Activated CD4-positive, alpha-beta T cell treated with anti-CD3 and anti-CD28 coated beads, Interleukin-2, amount 50 U/mL, for 16 hours (primary cell): ENCODE measurements around the gene LRFN2.
A peak's percentile ranks its signal among the peaks of the same experiment; 100 is the strongest.

ENCODE experiments used
- DNase-seq: peaks from one replicate; pipeline ENCODE4 v3.0.0-alpha.2; 2020

The LRFN2 gene

DNA sequence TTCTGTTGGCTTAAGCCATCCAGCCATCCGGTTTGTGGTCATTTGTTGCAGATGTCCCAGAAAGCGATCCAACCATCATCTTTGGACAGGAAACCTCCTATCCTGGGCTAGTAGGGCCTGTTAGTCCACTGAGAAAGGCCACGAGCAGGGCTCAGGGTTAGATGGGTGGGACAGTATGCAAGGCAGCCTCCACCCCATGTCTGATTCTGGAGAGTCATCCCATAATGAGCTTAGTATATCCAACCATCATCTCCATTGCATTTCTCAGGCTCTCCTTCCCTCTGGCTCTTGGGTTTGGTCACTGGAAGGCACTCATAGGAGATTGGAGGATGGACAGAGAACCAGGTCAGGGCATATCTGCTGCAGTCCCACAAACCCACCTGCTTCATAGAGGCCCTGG lies 117.8 kb downstream of the LRFN2 start:
- DNase-seq, result no peak

DNA sequence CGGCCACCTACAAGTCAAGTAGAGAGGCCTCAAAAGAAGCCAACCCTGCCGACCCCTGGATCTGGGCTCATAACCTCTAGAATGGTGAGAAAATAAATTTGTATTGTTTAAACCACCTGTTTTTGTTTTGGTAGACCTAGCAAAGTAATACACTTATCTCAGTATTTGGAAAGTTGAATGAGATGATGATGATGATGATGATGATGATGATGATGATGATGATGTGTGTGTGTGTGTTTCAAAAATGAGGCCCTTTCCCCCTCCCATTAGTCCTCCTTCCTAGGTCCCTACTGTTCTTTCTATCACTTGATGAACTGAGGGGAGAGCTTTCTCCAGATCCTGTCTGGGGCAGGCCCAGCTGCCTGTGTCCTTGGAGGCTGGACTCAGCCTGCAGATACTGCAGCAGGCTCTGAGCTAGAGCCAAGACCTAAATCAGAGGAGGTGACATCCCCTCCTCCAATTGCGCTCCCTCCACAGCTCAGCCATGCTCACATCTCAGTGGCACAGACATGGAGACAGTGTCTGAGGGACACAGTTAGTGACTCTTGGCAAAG lies 120.1 kb downstream of the LRFN2 start:
- no peak for DNase-seq

- DNase-seq, result no peak
Observed at GRCh38 chr6:40461643-40462042, 125.5 kb downstream of the LRFN2 start.

DNA sequence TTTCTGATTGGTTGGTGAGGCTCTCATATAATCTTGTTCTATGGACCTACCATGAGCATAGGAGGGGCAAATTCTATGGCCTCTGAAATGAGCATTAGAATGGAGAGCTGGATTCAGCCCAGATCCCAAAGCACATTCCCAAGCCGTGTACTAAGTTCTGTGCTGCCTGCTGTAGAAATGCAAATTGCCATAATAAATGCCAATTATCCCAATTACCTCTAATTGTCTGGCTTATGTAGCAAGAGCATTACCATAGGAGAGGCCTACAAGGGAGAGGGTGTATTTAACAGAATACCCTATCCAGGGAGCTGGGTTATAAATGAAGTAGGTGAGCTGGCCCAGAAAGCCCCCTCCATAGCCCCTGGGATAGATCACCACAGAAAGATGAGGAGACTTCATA lies 126.8 kb downstream of the LRFN2 start:
- DNase-seq, result no peak

DNA sequence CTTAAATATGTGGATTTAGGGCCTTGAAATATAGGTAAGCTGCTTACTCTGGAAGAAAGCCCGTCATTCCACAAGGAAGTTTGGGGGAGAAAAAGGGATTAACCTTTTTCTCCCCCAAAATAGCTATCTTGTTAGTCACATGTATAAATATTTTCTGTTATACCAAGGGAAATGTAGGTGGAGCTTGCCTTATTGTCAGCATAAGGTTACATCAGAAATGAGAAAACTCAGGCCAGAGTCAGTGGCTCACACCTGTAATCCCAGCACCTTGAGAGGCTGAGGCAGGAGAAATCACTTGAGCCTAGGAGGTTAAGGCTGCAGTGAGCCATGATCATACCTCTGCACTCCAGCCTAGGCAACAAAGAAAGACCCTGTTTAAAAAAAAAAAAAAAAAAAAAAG lies 129.9 kb downstream of the LRFN2 start:
- no peak for DNase-seq

DNA sequence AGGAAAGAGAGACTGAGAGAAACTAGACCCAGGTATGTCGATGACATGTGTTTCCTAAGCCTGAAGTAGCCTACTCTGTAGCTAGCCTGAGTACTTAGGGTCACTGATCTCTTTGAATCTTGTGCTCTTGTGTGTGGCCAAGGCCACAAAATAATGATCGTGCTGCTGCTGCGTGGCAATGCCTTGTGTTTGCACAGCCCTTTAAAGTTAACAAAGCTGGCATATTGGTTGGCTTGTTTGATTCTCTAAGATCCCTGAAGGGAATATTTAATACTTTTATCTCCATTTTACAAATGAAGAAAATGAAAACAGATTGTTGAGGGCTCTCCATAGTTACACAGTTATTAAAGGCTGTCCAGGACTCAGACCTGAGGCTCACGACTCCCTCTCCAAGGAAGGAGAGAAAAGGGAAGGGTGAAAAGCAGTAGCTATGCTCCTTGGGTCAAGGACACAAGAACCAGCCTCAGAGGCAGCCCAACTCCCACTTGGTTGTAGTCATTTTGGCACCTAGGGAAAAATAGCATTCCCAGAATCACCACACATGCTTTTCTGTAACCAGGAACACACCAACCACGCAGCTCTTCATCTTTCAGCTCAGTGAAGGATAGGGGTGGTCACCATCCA lies 130.7 kb downstream of the LRFN2 start:
- no peak for DNase-seq

GRCh38 chr6:40455686-40456389 lies 131.3 kb downstream of the LRFN2 start:
- no peak for DNase-seq

- DNase-seq, result no peak
Observed at GRCh38 chr6:40450483-40450882, 136.7 kb downstream of the LRFN2 start.

- no peak for DNase-seq
Observed at GRCh38 chr6:40444811-40445210, 142.4 kb downstream of the LRFN2 start.

GRCh38 chr6:40444312-40444711 lies 142.9 kb downstream of the LRFN2 start:
- no peak for DNase-seq

GRCh38 chr6:40443842-40444241 lies 143.3 kb downstream of the LRFN2 start:
- DNase-seq, result no peak

DNA sequence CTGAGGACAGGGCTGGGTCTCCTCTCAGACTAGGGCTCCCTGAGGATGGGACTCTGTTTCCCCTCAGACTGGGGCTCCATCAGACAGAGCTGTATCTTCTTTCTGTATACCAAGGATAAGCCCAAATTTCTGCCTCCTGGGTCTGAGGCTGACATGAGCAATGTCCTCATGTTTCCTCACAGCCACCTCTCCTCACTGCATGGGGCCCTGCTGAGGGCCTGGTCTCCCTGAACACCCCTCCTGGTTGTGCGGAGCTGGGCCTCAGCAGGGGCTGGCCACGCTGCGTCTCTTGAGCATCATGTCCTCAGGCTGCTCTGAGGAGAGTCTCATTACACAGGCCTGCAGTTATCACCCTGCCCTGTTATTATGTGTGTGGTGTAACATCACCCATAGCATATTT lies 144.6 kb downstream of the LRFN2 start:
- DNase-seq, result no peak

- no peak for DNase-seq
Observed at GRCh38 chr6:40441150-40441549, 146.0 kb downstream of the LRFN2 start.

DNA sequence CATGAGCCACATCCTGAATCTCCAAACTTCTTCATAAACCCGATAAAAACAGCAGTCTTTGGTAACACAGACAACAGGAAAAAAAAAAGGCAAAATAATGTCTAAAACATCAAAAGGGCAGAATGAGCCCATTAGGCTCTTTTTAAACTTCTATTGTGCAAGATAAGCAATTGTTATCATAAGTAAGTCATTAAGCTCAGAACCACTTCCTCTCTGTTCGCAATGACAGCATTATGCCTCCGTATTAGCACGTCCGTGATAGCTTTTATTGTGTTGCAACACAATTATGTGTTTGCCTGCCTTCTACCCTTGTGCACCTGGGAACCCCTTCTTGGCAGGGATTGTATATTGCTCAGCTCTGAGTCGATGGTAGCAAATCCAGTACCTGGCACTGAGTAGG lies 147.1 kb downstream of the LRFN2 start:
- no peak for DNase-seq

DNA sequence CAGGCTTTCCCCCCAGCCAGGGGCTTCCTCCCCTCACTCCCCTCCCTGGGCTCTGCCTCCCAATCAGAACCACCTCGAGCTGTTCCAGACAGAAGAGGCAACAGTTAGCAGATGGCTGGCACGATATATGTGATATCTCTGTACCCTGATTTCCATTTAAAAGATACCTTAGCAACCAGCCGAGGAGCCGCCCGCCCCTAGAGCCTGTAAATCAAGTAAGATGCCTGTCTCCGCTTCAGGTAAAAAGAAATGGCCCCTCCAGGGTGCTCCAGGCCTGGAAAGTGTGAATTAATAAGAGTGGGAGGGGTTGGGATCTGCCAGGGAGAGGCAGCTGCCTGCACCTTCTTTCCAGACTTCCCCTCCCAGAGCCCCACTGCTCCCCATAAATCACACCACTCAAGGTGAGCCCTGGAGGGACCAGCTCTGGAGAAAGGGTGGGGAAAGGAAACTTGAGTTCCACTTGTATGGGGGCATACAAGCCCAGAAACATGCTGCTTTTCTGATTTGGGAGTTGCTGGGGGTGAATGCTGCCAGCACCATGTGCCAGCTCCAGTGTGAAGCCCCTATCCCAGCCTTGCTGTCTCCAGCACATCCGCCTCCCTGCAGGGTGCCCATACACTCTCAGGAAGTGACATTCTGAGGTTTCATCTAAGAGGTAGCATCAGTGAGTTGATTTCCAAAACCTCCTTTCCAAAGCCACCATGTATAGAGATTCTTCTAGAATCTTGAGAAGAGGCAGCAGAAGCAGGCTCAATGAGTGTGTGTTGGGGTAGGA lies 148.0 kb downstream of the LRFN2 start:
- no peak for DNase-seq

- DNase-seq, result no peak
Observed at GRCh38 chr6:40438246-40438887, 148.8 kb downstream of the LRFN2 start.

GRCh38 chr6:40437631-40438030 lies 149.5 kb downstream of the LRFN2 start:
- DNase-seq, result no peak

- DNase-seq, result peak; percentile 45
Observed at GRCh38 chr6:40436685-40437604, 150.2 kb downstream of the LRFN2 start.

- DNase-seq, result no peak
Observed at GRCh38 chr6:40432982-40433381, 154.2 kb downstream of the LRFN2 start.

- no peak for DNase-seq
Observed at GRCh38 chr6:40431706-40432105, 155.5 kb downstream of the LRFN2 start.

- DNase-seq, result no peak
Observed at GRCh38 chr6:40427196-40427595, 160.0 kb downstream of the LRFN2 start.
